A172 (cell line): ENCODE measurements around the gene OOSP4A. TPM values are rescaled to one million over a fixed set of nuclear protein-coding genes. Genes with fewer than 3 reads are reported as not detected.
A peak's percentile ranks its signal among the peaks of the same experiment; 100 is the strongest.

Experiments used
- DNase-seq: peaks from one replicate; pipeline ENCODE4 v3.0.0-alpha.2; 2015; ENCODE audit warnings: low spot score
- total RNA-seq: library from RNA; depleted of rRNA; stranded (reverse); fragments of >200 nt; shearing (Covaris generic); gene quantifications from 2 replicates; pipeline ENCODE4 v1.2.3, GENCODE V29; 2014; rRNA removed

The OOSP4A gene
- total RNA-seq, result not detected in 2 replicates

GRCh38 chr11:59963733-59964132 is at the start of gene OOSP4A:
OOSP4A (plus strand) TSS chr11:59964033; CDS start chr11:59964033, 0 bp downstream.
- DNase-seq, result no peak

GRCh38 chr11:59918480-59918879 is 45.4 kb upstream of the OOSP4A start:
- peak; percentile 50 for DNase-seq

- peak; percentile 79 for DNase-seq
Measured at GRCh38 chr11:59918987-59919589, 44.7 kb upstream of the OOSP4A start.

GRCh38 chr11:59923813-59924212 is 40.0 kb upstream of the OOSP4A start:
- DNase-seq, result no peak

- no peak for DNase-seq
Measured at GRCh38 chr11:59931688-59932087, 32.1 kb upstream of the OOSP4A start.

- DNase-seq, result no peak
Measured at GRCh38 chr11:59938132-59938531, 25.7 kb upstream of the OOSP4A start, which contains the start of gene OOSP1. OOSP1 (plus strand) TSS chr11:59938432; CDS start chr11:59938455, 23 bp downstream.

- DNase-seq, result no peak
Measured at GRCh38 chr11:59938718-59939117, 25.1 kb upstream of the OOSP4A start.

- no peak for DNase-seq
Measured at GRCh38 chr11:59939482-59939881, 24.4 kb upstream of the OOSP4A start.

GRCh38 chr11:59941091-59941490 is 22.7 kb upstream of the OOSP4A start:
- no peak for DNase-seq

GRCh38 chr11:59943997-59944714 is 19.7 kb upstream of the OOSP4A start:
- DNase-seq, result no peak

GRCh38 chr11:59944720-59945119 is 19.1 kb upstream of the OOSP4A start:
- no peak for DNase-seq

GRCh38 chr11:59953463-59954218 is 10.2 kb upstream of the OOSP4A start:
- DNase-seq, result no peak

- no peak for DNase-seq
Measured at GRCh38 chr11:59954219-59954847, 9.5 kb upstream of the OOSP4A start.

GRCh38 chr11:59957094-59957493 is 6.7 kb upstream of the OOSP4A start:
- DNase-seq, result no peak

- no peak for DNase-seq
Measured at GRCh38 chr11:59960502-59961381, 3.1 kb upstream of the OOSP4A start.

- DNase-seq, result no peak
Measured at GRCh38 chr11:59962107-59962482, 1.7 kb upstream of the OOSP4A start.

GRCh38 chr11:59965424-59965823 is 1.6 kb downstream of the OOSP4A start:
- DNase-seq, result no peak

GRCh38 chr11:59966201-59966600 is 2.4 kb downstream of the OOSP4A start:
- no peak for DNase-seq

- no peak for DNase-seq
Measured at GRCh38 chr11:59967677-59968394, 4.0 kb downstream of the OOSP4A start.

GRCh38 chr11:59968395-59968783 is 4.6 kb downstream of the OOSP4A start:
- DNase-seq, result no peak

- no peak for DNase-seq
Measured at GRCh38 chr11:59973097-59973496, 9.3 kb downstream of the OOSP4A start.
